Colon (tissue), 2 donors: ENCODE measurements around the gene PLEKHD1.

ENCODE experiments used
- FAIRE-seq: peaks from 2 replicates; lab custom pipeline; 2012; peaks lifted over from hg19 to GRCh38; lab: Jason Lieb, UNC
- donor health status: control.
- donor health status: control.

PLEKHD1 gene

DNA sequence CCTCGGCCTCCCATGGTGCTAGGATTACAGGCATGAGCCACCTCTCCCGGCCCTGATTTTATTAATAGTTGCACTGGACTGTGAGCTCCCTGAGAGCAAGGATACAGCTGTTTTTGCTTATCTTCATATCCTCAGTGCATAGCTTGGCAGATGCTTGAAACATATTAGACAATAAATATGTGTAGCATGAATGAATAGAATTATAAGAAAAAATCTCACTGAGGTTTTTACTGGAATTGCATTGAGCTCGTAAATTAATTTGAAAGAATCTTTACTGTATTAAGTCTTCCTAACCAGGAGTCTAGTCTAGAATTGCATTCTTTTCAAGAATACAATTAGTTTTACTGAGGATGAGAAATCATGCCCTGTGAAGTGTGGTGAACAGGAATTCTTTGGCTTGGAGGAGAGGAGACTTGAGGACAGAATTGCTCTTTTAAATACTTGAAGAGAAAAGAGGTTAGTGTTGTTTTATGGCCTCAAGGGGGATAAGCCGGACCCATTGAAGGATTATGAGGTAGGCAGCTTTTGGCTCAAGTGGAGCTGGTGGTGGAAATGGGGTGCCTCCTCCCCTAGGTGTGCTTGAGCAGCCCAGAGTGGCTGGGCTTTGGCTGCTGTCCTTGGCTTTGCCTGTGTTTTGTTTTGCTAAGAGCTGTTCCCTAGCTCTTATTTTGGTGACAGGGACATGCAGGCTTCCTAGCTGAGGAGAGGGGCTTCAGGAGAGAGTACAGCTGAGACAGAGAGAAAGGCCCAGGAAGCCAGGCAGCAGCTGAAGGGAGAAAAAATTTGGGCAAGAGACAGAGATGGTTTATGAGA lies 34.0 kb downstream of the PLEKHD1 start:
- no peak for FAIRE-seq

- no peak for FAIRE-seq
These were observed 34.9 kb downstream of the PLEKHD1 start for GRCh38 chr14:69519204-69520100.

DNA sequence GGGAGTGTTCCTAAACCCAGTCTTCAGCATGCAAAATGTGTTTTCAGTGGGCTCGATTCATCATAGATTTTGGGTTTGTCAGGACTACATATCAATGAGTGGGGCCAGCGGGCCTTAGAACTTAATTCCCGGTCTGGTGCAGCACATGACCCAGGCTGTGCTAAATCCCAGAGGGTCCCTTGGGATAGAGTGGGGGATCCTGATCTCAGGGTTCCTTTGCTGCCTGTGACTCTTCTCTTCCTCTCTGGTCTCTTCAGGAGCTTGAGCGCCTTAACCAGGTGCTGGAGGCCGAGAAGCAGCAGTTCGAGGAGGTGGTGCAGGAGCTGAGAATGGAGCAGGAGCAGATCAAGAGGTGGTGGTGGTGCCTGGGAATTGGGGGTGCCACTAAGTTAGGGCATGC lies 37.5 kb downstream of the PLEKHD1 start:
- no peak for FAIRE-seq

GRCh38 chr14:69525896-69526295 lies 41.4 kb downstream of the PLEKHD1 start:
- no peak for FAIRE-seq

DNA sequence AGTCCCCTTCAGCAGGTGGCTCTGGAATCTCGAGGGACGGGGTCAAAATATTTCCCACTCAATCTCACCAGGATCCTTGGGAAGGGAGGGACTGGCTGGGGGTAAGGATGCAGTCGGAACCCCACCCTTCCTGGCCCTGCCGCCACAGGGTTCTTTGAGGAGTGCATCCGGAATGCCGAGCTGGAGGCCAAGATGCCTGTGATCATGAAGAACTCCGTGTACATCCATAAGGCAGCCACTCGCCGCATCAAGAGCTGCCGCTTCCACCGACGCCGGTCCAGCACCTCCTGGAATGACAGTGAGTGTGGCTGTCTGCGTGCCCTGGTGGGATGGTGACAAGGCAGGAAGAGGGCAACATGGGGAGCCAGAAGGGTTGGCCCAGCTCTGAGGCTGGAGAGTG lies 43.1 kb downstream of the PLEKHD1 start:
- FAIRE-seq = no peak

DNA sequence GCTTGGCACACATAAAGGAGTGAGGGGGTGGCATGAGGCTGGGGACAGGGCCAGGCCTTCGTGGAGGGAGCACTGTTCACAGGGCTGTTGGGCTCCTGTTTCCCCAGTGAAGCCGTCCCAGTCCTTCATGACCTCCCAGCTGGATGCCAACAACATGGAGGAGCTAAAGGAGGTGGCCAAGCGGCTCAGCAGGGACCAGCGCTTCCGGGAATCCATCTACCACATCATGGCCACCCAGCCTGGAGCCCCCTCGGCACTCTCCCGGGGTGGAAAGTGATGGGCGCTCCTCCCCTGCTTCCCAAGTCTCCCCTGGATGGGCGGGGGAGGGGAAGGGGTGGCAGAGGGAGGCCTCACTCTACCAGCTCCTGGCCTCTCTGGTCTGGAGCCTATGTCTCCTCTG lies 43.6 kb downstream of the PLEKHD1 start:
- no peak for FAIRE-seq

DNA sequence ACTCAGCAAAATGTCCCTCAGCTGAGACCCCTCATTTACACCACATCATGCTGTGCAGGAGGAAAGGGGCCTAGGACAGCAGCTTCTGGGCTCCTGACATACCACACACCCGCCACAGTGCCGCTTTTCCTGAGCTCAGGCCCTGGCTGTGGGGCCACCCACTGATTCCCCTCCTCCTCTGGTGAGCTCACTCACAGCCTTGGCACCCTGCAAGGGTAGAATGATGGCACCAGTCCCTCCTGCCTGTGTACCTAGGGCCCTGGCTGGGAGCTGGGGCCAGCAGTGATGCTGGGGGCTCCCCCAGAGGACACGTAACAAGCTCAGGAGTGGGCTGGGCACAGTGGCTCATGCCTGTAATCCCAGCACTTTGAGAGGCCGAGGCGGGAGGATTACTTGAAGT lies 44.4 kb downstream of the PLEKHD1 start:
- no peak for FAIRE-seq

GRCh38 chr14:69529563-69529962 lies 45.0 kb downstream of the PLEKHD1 start:
- FAIRE-seq = no peak

- no peak for FAIRE-seq
These were observed 45.6 kb downstream of the PLEKHD1 start for GRCh38 chr14:69530095-69530494.

DNA sequence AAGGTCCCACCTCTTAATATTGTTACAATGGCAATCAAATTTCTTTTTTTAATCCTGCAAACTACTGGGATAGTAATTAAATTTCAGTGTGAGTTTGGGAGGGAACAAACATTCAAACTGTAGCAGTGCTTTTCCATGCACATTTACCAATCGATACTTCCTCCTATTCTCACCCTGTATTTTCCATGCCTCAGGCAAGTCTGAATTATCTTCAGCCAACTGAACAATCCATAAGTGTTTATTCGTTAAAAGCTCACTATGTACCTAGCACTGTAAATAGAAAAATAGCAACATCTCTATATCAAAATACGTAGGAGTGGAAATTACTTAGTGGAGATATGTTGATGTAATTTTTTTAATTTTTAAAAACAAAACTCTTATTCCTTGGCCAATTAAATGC lies 46.6 kb downstream of the PLEKHD1 start:
- no peak for FAIRE-seq

DNA sequence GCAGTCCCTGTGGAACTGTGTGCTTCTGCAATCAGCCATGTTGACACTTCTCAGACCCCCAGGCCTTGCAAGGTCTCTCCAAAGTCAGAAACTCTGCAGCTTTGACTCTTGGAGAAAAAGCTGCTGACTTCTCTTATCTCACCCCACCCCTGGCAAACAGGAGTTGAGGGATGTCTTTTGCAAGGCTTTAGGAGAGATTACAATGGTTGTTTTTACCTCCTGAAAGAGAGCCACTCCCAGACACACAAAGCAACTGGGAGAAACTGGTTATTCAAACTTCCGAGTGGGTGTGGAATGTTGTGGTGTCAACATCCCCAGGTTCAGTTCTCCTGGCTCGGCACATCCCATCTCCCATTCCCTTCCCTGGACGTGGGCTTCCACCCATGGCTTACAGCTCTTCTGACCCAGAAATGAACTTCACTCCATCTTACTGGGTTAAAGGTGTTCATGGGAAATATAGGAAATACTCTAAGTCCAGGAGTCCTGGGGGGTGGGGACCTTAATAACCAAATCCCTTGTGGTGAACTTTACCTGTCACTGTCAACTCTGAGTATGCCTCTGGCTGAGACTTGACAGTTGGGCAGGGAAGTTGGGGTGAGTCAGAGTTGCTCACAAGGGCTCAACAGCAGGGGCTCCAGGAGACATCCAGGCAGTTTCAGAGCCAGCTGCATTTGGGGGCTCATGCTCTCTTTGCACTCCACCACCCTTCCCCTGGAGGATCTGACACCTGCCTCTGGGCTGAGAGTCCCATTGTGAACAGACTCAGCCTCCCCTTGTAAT lies 48.2 kb downstream of the PLEKHD1 start:
- no peak for FAIRE-seq

DNA sequence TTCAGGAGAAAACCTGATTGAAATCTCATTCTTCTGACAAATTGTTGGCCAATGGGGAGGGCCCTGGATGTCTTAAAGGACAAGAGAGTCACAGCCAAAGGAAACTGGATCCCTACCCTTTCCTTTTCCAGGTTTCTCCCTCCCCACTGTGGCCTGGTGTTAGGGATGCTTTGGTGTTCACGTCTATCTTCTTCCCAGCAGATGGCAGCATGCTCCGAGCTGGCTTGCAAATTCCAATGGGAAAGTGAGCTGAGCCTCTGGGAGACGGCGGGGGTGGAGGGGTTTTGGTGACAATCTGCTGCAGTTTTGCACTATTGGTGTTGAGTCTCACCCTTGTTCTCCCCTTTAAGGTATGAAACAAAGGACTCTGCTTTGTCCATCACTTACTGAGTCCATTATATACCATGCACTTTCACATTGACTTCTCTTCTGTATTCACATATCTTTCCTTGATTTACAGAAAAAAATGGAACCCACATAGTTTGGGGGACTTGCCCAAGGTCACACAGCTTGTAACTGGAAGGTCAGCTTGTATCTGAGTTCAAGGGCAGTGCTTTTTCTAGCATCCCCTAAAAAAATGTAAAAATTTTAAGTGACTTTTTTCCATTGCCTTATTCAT lies 50.8 kb downstream of the PLEKHD1 start:
- FAIRE-seq = no peak

- no peak for FAIRE-seq
These were observed 52.4 kb downstream of the PLEKHD1 start for GRCh38 chr14:69536971-69537370.

GRCh38 chr14:69537900-69538299 lies 53.4 kb downstream of the PLEKHD1 start:
- no peak for FAIRE-seq

DNA sequence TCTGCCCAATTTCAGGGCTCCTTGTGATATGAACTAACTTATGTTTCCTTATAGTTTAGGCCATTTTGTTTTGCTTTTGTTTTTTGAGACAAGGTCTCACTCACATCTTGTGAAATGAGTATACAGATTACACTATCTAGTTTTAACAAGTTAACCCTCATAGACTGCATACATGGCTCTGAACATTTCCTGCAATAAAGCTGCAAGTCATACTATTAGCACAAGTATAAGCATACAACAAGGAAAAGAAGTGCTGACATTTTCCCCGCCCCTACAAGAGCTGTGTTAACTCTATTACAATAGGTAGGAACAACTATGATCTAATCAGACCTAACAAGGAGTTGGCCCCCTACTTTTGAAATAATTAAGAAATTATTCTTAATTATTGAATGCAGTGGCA lies 54.2 kb downstream of the PLEKHD1 start:
- FAIRE-seq = no peak

DNA sequence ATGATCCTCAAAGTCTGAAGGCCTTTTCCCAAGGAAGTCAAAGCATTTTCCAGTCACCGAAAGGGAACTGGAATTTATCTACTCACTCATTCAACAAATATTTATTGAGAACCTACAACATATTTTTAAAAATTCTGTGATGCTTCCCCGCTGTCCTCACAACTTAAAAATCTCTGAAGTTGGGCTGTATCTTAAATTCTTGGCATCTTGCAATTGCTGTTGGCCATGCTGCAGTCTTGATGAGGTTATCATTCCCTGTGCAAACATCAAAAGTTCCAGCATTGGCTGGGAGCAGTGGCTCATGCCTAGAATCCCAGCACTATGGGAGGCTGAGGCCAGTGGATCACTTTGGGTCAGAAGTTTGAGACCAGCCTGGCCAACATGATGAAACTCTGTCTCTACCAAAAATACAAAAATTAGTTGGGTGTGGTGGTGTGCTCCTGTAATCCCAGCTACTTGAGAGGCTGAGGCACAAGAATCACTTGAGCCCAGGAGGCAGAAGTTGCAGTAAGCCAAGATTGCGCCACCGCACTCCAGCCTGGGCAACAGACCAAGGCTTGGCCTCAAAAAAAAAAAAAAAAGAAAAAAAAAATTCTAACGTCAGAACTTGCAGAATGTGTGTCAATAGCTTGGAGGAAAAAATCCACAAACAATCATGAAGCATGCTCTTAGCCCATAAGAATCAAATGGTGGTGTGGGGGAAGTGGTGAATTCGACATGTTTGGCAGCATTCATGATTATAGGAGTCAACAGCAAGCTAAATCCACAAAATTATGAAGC lies 55.3 kb downstream of the PLEKHD1 start:
- no peak for FAIRE-seq

DNA sequence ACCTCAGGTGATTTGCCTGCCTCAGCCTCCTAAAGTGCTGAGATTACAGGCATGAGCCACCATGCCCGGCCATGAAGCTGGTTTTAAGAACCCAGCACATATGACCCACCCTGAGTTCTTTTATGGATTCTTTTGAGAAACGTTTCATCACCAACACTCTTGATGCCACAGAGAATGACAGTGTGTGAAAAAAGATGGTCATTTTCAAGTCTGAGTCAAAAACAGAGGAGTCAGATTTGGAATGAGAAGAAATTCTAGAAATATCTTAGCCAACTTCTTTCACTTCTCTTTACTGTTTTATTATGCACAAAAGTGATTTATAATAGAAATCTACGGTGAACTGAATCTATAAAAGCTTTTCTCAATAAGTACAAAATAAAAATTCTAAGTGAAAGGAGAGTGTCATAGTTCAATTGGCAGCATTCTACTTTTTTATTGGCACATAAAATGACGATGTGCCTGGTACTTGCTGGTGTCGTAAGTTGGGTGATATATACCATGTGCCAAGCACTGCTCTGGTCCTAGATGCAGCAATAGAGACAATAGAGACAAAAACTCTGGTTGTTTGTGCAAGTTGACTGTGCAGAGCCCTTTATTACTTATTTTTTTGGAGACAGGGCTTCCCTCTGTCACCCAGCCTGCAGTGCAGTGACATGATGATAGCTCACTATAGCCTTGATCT lies 56.3 kb downstream of the PLEKHD1 start:
- no peak for FAIRE-seq

DNA sequence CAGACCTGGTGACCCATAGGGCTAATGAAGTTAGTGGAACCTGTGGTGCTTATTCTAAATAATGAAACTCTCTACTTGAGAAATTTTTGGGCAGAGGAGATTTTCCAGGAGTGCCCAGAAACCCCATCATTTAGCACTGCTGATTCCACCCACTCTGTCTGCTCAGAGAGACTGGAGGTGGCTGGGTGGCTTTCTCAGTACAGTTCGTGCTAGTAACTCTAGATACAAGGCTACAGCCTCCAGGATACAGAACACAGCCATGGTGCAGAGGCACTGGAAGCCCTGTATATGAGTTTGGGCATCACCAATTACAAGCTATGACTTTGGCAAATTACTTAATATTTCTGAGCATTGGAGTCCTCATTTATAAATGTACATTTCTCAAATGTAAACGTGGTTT lies 57.8 kb downstream of the PLEKHD1 start:
- no peak for FAIRE-seq

DNA sequence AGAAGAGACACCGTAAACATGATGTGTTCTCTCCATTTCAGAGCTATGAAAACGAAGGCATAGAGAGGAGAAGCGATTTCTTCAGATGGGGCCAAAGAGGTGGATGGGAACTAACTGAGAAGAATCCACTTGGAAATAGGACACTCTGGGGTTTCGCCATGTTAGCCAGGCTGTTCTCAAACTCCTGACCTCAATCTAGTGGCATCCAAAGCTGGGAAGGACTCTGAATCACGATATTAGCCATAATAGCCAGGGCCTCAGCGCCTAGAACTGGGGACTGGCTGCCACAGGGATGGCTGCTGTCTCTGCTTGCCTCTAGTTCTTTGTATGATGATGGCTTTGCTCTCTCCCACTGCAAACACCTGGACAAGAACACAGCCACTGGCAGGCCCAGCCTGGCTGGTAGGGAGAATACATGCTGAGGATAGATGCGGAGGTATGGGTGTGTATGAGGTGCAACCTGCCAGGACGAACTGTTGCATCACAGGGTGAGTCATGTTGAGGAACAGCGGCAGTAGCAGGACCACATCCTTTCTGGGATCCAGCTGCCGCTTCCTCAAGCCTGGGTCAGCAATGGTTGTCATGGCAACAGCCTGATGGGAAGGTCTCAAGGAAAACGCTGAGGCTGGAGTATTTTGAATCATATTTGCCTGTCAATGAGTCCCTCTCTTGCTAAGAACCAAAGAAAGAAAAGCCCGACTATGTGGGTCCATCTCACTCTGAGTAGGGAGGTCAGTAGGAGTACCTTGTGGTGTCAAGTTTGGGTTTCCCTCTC lies 59.0 kb downstream of the PLEKHD1 start:
- FAIRE-seq = no peak
